Iris pigment epithelial cell (primary cell): ENCODE measurements around the gene TMEM42.
A peak's percentile ranks its signal among the peaks of the same experiment; 100 is the strongest.
"Not testable (repeated sequence)": the region's sequence is repeated elsewhere in the genome, so short reads cannot be mapped to it uniquely, and the experiment has no call there.

ENCODE experiments used
- DNase-seq: peaks from one replicate; pipeline ENCODE4 v3.0.0-alpha.2; 2011; ENCODE audit warnings: low read depth

Gene TMEM42

DNA sequence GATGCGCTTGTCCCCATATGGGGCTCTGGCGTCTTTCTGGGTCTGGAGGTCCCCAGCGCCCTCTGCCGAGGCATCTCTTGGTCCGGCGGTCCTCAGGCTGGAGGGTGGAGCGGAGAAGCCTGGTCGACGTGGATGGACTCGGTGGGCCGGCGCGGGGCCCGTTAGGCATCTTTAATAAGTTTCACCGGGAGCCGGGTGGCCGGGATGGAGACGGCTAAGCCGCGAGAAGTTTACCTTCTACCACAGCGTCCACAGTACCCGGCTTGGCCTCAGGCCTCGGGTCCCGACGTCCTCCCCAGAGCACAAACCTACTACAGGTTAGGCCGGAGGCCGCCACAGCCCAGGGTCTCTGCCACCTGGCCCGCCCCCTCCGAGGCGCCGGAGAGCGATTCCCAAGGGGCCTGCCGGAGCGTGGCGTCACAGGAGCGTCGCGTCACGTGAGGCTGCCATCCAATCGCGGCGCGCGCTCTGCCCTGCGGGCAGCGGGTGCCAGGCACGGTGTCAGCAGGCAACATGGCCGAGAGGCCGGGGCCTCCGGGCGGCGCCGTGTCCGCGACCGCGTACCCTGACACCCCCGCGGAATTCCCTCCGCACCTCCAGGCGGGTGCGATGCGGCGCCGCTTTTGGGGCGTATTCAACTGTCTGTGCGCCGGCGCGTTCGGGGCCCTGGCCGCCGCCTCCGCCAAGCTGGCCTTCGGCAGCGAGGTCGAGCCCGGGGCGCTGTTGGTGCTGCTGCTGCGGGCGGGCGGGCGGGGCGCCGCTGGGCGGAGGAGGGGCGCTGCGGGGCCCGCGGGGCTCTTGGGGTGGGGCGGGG lies at the start of gene TMEM42:
Gene TMEM42 (plus strand): TSS at position 501 of the 814 bp plus-strand sequence. CDS start 13 bp downstream, at position 514.
- peak; percentile 94 for DNase-seq

DNA sequence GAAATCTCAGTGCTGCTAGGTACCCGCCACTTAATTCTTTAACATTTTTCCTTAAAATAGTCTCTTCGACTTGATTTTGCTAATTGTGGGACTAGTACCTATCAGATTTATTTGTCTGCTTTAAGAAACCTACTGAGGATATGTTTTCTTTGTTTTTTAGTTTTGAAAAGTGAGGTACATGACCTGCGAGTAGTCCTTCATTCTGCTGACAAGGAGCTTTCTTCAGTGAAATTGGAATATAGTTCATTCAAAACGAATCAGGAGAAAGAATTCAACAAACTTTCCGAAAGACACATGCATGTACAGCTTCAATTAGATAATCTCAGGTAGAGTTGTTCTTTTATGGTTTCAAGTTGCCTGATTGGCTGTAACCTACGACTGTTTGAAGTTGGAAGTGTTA lies 47.0 kb upstream of the TMEM42 start:
- no peak for DNase-seq

DNA sequence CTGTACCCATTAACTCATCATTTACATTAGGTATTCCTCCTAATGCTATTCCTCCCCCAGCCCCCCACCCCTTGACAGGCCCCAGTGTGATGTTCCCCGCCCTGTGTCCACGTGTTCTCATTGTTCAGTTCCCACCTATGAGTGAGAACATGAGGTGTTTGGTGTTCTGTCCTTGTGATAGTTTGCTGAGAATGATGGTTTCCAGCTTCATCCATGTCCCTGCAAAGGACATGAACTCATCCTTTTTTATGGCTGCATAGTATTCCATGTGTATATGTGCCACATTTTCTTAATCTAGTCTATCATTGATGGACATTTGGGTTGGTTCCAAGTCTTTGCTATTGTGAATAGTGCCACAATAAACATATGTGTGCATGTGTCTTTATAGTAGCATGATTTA lies 45.4 kb upstream of the TMEM42 start:
- DNase-seq = not testable (repeated sequence)

DNA sequence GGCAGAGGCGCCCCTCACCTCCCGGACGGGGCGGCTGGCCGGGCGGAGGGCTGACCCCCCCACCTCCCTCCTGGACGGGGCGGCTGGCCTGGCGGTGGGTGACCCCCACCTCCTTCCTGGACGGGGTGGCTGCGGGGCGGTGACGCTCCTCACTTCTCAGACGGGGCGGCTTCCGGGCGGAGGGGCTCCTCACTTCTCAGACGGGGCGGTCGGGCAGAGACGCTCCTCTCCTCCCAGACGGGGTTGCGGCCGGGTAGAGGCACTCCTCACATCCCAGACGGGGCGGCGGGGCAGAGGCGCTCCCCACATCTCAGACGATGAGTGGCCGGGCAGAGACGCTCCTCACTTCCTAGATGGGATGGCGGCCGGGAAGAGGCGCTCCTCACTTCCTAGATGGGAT lies 40.5 kb upstream of the TMEM42 start:
- not testable (repeated sequence) for DNase-seq

DNA sequence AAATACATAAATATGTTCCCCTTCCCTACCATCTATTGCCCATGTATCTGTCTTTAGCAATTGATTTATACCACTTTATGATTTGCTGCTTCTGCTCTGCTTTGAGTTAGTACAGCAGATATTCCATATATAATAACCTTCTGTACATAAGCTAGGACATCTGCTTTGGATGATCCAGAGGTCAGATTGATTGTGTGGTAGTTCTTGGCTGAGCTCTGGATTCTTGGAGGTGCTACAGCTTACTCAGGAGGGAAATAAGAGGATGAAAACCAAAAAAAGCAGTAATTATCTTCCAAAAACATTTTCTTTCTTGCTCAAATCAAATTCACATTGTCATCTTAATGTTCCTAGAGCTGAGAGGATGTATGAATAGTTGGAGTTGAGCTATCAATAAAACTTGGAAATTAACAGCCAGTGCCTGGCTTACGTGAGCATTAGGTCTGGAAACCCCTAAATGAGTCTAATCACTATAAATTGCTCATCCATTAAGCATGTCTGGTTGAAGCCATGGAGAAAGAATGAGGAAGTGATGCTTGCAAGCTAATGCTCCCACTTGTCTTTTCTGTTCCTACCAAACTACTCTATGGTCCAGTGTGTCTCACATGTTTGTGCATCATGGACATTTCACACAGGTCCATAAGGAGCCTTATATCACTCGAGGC lies 36.3 kb upstream of the TMEM42 start:
- peak; percentile 82 for DNase-seq

DNA sequence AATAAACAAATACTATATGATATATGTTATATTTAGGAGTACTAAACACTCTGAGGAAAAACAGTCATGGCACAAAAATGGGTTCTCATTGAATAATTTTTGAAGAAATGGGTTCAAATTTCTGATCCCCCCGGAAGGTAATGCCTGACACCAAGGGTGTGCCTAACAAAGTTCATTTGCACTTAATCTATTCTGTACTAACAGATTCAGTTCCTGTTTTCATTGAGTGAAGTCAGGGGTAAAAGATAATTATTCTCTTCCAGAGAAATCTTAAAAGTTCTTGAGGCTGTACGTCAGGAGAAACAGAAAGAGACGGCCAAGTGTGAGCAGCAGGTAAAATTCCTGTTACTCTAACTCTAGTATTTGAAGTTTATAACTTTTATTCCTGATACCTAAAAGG lies 34.5 kb upstream of the TMEM42 start:
- no peak for DNase-seq

DNA sequence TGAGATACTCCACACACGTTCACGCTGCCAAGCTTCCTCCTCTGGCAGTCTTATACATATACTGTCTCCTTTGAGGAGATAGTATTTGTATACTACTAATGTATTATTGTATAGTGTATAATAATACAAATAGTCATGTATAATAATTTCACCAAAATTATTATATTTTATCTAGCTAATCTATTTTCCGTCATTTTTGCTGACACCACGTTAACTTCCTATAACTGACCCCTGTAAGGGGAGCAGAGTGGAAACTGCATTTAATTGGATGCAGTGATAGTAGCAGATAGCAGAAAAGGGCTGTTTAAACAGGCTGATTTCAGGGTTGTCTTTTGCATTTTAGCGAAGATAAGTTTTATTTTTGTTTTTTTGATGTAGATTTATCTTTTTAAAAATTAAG lies 30.5 kb upstream of the TMEM42 start:
- DNase-seq = no peak

DNA sequence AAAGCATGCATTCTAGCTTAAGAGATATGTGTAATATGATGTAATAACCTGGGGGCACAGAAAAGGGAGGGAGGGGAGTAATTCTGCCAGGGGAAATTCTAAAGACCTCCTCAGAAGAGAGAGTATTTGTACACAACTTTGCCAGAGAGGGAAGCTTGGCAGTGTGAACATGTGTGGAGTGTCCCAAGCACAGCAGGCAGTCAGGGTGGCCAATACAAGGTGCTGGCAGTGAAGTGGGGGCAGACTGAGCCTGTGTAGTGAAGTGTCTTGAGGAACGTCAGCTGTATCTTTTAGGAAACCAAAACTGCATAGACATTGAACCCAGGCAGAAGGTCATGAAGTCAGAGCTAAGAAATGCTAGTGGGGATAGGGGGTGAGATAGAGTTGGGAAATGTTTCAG lies 29.7 kb upstream of the TMEM42 start:
- no peak for DNase-seq

DNA sequence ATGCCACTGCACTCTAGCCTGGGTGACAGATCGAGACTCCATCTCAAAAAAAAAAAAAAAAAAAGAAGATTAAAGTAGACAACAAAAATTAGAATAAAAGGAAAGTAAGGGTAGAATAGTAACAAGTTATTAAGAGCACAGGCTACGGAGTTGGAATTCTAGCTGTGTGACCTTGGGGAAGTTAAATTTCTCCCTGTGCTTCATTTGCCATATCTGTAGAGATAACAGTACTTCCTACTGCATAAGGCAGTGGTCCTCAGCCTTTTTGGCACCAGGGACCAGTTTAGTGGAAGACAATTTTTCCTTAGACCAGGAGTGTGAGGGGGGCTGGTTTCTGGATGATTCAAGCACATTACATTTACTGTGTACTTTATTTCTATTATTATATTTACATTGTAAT lies 28.7 kb upstream of the TMEM42 start:
- no peak for DNase-seq

DNA sequence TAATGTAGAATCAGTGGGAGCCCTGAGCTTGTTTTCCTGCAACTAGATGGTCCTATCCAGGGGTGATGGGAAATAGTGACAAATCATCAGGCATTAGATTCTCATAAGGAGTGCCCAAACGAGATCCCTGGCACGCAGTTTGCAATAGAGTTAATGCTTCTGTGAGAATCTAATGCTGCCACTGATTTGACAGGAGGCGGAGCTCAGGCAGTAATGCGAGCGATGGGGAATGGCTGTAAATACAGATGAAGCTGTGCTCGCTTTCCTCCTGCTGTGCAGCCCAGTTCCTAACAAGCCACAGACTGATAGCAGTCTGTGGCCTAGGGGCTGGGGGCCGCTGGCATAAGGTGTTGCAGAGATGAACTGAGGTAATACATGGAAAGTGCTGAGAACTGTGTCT lies 28.3 kb upstream of the TMEM42 start:
- DNase-seq = no peak

DNA sequence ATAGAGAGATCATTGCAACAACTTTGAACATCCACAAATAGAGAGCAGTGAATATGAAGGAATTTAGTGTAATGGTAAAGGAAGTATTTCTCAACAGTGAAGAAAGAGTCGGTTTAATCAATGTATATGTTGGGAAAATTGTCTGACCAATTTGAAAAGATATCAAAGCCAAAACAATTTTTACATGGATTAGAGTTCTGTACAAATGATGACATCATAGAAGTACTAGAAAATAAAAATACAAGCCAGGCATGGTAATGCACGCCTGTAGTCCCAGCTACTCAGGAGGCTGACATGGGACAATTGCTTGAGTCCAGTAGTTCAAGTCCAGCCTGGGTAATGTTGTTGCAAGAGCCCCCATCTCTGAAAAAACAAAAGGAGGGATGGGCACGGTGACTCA lies 26.0 kb upstream of the TMEM42 start:
- no peak for DNase-seq

DNA sequence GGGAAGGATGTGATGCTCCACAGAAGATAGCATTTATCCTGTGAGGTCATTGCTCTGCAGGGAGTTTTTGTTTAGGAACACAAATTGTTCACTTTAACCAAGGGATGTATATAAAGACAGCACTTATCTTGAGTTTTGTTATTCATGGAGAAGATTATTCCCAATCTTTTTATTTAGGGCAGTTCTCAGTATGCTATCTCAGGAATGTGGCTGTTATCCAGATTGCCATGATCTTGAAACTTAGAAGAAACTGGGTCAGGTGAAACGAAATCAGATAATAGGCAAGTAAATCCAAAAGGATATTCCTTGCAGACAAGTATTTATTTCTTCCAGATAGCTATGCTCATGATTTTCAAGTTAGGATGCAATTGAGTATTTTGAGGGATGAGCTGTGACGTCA lies 19.3 kb upstream of the TMEM42 start:
- DNase-seq = peak; percentile 12

DNA sequence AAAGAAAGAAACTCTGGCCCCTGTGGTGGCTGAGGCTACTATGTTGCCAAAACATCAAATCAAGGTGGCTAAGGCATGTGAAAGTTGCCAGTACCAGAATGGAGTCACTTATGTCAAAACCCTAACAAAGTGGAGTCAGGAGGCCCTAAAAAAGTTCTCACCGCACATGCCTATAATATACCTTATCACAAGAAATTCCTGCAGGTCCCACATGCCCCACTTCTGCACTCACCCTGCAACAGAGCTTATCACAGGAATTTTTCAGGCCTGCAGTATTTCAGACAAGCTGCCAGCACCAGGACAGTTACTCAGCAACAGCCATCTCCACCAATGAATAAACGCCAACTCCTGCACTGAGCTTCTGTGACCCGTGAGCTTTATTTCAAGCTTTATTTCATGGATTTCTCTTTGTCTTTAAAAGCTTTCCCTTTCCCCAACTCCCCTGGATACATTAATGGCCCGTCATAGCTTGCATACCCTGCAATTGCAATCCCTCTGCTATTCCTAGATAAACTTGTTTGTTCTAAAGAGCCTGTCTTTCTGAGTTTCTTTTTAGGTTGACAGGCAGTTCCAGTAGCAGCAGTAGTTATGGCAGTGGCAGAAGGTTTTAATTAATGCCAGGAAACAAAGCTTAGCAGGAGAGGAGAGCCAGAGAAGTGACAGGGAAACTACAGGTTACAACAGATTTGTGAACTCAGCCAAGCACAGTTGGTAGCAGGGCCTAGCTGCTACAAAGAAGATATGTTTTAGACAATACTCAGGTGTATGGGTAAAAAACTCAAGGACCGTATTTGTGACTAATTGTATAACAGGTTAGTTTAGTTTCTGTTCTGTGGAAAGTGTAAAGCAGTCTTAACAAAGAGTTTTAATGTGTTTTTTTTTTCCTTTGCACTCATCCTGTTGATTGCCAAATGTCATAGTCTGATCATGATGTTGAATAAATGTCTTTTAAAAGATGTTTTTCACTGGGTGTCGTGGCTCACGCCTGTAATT lies 15.9 kb upstream of the TMEM42 start:
- peak; percentile 83 for DNase-seq

DNA sequence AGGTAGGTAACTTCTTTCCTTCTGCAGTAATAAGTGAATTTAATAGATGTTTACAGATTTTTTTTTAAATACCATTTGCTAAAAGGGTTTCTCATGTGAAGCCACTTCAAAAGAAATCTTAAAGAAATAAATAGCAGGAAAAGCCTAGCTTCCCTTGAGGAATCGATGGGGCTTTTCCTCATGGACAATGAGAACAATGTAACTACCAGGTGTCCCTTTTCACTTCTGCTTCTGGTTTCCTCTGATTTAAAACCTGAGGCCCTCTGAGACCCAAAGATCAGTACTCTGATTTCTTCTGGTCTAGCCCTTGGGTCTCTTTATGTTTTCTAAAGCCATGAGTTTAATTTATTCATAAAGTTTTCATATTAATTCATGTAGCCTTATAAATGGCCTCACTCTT lies 13.1 kb upstream of the TMEM42 start:
- DNase-seq = no peak

DNA sequence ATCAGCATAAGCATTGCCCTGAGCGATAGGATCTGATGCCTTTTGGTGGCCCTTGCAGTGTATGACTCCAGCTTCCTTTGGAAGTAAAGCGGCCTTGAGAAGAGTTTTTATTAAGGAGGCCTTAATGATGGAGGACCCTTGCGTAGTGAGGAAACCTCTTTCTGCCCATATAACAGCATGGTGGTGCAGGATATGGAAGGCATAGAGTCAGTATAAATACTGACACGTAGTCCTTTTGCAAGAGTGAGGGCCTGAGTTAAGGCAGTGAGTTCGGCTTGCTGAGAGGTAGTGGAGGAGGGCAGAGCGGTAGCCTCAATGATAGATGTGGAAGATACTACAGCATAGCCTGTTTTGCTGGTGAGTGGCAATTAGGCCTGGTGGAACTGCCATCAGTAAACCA lies 5.0 kb upstream of the TMEM42 start:
- DNase-seq = not testable (repeated sequence)

DNA sequence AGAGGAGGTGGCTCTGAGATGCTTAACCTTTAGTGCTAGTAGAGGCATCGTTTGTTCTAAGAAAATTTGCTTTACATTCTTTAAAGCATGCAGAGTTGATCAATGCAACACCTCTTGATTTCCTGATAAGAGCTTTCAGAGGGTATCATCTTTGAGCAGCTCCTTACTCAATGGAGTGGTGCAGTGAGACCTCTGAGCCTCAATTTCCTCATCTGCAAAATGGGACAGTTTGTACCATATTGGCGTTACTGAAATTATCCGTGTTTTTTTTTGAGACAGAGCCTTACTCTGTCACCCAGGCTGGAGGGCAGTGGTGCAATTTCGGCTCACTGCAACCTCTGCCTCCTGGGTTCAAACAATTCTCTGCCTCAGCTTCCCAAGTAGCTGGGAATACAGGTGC lies 1.6 kb upstream of the TMEM42 start:
- DNase-seq = no peak

DNA sequence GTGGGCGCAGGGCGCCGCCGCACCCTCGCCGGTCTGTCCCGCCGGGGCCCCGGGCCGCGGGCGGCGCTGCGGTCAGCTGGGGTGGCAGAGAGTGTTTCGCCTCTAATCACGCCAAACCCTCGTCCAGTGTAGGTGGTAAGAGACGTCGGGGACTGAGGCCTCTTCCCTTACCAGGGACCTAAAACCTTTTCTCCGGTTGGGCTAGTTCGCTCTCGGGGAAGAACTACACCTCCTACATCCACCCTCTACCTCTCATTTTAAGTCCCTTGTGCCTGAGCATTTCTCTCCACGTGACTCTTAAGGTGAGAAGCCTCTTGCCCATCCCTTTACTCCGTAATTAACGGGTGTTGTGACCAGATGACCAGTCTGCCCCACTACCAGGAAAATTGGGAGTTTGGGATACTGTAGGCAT lies 520 bp downstream of the TMEM42 start:
- DNase-seq = peak; percentile 34

DNA sequence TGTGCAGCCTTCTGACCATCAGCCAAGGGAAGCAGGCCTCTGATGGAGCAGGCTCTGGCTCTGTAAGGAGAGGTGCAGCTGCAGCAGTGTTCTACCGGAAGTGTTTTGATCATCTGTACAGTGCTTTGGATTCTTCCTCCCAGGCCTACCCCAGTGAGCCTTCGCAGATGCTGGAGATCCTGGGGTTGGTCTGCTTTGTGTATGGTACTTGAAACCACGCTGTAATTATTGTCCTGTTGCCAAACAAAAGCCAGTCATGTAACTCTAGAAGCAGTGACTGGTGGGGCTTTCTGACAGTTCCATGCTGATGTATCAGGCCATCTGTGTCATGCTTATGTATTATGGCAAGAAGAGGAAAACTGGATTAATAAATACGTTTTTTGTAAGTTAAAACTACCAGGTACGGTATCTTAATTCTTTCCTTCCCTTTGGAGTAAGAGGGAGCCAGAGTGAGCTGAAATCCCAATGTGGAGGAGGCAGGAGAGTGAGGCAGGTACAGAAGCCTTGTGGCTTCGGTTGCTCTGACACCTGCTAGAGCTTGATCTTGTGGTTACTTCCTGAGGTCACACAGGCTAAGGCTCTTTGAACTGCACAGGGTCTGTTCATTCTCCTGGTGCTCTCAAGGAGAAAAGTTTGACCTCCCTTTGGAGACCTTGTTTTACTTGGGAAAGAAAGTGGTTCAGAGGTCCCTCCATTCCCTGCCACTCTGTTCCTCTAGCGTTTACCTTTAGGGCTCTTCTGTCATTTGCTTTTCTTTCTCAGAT lies 3.7 kb downstream of the TMEM42 start:
- no peak for DNase-seq

DNA sequence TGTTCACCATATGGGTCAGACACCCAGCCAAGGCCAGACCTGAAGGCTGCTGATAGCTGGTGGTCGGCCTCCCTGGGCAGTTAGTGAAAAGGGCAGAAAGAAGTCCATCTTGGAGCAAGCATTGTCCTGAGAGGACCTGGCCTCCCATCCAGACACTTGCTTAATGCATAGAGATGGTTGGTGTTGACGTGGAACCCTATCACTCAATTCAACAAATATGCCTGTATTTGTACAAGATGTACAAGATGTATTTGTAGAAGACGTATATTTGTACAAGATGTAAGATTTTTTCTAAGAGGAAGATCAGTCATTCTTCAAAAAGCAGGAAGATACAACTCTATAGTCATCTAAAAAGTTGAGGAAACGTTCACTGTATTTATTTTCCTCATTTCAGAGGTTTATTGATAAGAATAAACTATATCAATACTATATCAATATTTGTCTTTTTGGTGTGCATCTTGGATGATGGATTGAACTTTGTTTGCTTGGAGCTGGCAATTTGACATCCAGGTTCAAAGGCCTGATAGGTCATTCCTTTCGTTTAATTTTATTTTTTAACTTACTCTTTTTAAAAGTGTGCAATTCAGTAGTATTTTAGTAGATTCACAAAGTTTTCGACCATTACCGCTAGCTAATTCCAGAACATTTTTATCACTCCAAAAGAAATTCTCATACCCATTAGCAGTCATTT lies 5.9 kb downstream of the TMEM42 start:
- no peak for DNase-seq

DNA sequence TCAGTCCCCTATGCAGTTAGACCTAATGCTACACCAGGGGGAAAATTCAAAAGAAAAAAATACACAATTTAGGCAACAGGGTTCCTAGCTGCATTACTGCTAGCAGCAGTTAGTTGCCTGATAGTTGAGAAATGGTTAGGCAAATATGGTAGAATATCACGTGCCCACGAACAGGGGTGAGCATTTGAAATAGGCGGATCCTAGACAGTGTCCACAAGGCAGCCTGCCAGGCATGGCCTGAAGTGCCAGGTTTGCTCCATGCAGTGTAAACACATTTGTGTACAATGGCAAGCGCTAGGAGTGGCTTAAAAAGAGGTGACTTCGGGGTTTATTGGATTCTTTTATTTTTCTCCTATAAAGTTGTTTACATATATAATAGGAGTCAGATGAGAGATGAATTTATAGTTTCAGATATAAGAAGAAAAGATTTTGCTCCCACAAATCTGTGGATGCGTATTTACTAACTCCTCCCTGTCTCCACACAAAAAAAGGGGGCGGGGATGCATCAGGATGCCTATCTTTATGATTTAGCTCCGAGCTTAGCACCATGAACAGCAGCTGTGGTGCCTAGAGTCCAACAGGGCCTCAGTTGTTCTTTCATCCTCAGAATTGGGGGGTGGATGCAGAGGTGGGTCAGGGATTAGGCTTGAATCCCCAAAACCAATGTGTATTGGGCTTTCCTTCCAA lies 8.8 kb downstream of the TMEM42 start:
- no peak for DNase-seq
